IMR-90 (cell line): ENCODE measurements around the gene GXYLT1. TPM values are rescaled to one million over a fixed set of nuclear protein-coding genes. Genes with fewer than 3 reads are reported as not detected.
A peak's percentile ranks its signal among the peaks of the same experiment; 100 is the strongest.

ENCODE experiments used
- ATAC-seq: fragments of 200-7000 bp; cut with Tn5 transposase; 2 replicates; pipeline ENCODE4 v1.9.1; 2020; ENCODE audit warnings: low read depth, mild to moderate bottlenecking, moderate library complexity
- BruUV-seq: library from RNA; stranded (reverse); fragments of 400-500 nt; replicated peaks from 2 replicates; lab custom pipeline; 2021; lab: Mats Ljungman, UMichigan
- CTCF ChIA-PET: fragments of 300-600 bp; formaldehyde crosslinking; extraction: SDS; loops from one replicate; lab custom pipeline; 2021; ENCODE audit warnings: antibody characterized with exemption; lab: Yijun Ruan, JAX
- POLR2A ChIA-PET: fragments of 300-600 bp; sonication (Branson Sonifier 250); formaldehyde crosslinking; loops from one replicate; lab custom pipeline; 2022; ENCODE audit warnings: antibody characterized with exemption; ENCODE audit not compliant: unreplicated experiment; lab: Charles Lee
- DNase-seq: peaks from one replicate; pipeline ENCODE4 v3.0.0; 2013
- H2AFZ ChIP-seq: replicated peaks from 2 replicates; pipeline ENCODE3; 2013; ENCODE audit warnings: low read length, mild to moderate bottlenecking; ENCODE audit not compliant: poor library complexity
- H2AK5ac ChIP-seq: 2 replicates; pipeline ENCODE4 v1.6.1; 2013; ENCODE audit warnings: low read depth, low read length, inconsistent platforms
- H2AK9ac ChIP-seq: replicated peaks from 2 replicates; pipeline ENCODE3; 2013; ENCODE audit warnings: mild to moderate bottlenecking, low read depth, low read length, moderate library complexity; ENCODE audit not compliant: poor library complexity
- H2BK120ac ChIP-seq: 2 replicates; pipeline ENCODE4 v1.6.1; 2013; ENCODE audit warnings: low read depth, low read length, inconsistent platforms
- H2BK15ac ChIP-seq: 3 replicates; pipeline ENCODE4 v1.6.1; 2013; ENCODE audit warnings: low read depth, low read length, inconsistent platforms
- H2BK20ac ChIP-seq: 2 replicates; pipeline ENCODE4 v1.6.1; 2013; ENCODE audit warnings: low read depth, mild to moderate bottlenecking, inconsistent platforms, low read length, moderate library complexity
- H2BK5ac ChIP-seq: 2 replicates; pipeline ENCODE4 v1.6.1; 2013; ENCODE audit warnings: mild to moderate bottlenecking, low read depth, low read length, inconsistent platforms; ENCODE audit not compliant: poor library complexity, severe bottlenecking
- H3K14ac ChIP-seq: replicated peaks from 2 replicates; pipeline ENCODE4 v1.6.1; 2013; ENCODE audit warnings: low read depth, low read length, inconsistent platforms
- H3K18ac ChIP-seq: 2 replicates; pipeline ENCODE4 v1.6.1; 2013; ENCODE audit warnings: low read depth, low read length, control low read depth
- H3K23ac ChIP-seq: 2 replicates; pipeline ENCODE4 v1.6.1; 2013; ENCODE audit warnings: low read depth, low read length, inconsistent platforms
- H3K27ac ChIP-seq: 2 replicates; pipeline ENCODE4 v1.5.1; 2013; ENCODE audit warnings: mild to moderate bottlenecking, control low read depth, low read length; ENCODE audit not compliant: insufficient read depth
- H3K27me3 ChIP-seq: 2 replicates; pipeline ENCODE4 v1.6.1; 2013; ENCODE audit warnings: low read length; ENCODE audit not compliant: control insufficient read depth, insufficient read depth
- H3K36me3 ChIP-seq: 2 replicates; pipeline ENCODE4 v1.6.1; 2013; ENCODE audit warnings: low read length, mixed read lengths; ENCODE audit not compliant: control insufficient read depth, insufficient read depth
- H3K4ac ChIP-seq: 2 replicates; pipeline ENCODE4 v1.6.1; 2013; ENCODE audit warnings: low read depth, low read length, inconsistent platforms
- H3K4me1 ChIP-seq: 2 replicates; pipeline ENCODE4 v1.6.1; 2013; ENCODE audit warnings: low read length, mixed read lengths; ENCODE audit not compliant: control insufficient read depth, insufficient read depth
- H3K4me2 ChIP-seq: 2 replicates; pipeline ENCODE4 v1.6.1; 2013; ENCODE audit warnings: low read depth, mild to moderate bottlenecking, control low read depth, low read length, moderate library complexity
- H3K4me3 ChIP-seq: 2 replicates; pipeline ENCODE4 v1.5.1; 2013; ENCODE audit warnings: low read depth, mild to moderate bottlenecking, control low read depth, low read length, moderate library complexity; ENCODE audit not compliant: insufficient read depth
- H3K56ac ChIP-seq: 2 replicates; pipeline ENCODE4 v1.6.1; 2013; ENCODE audit warnings: low read length, inconsistent platforms; ENCODE audit not compliant: insufficient read depth; ENCODE audit errors: extremely low read depth
- H3K79me1 ChIP-seq, 2 experiments: 2 replicates each; pipeline ENCODE4 v1.6.1; 2013; ENCODE audit warnings: low read length in 2 of 2, inconsistent platforms in 1 of 2, low read depth in 1 of 2
- H3K9ac ChIP-seq: 2 replicates; pipeline ENCODE4 v1.6.1; 2013; ENCODE audit warnings: low read depth, low read length, control low read depth
- H3K9me1 ChIP-seq: 2 replicates; pipeline ENCODE4 v1.6.1; 2013; ENCODE audit warnings: low read length, inconsistent platforms; ENCODE audit not compliant: insufficient read depth
- H3K9me3 ChIP-seq: 2 replicates; pipeline ENCODE4 v1.6.1; 2013; ENCODE audit warnings: low read length; ENCODE audit not compliant: control insufficient read depth, insufficient read depth
- H4K20me1 ChIP-seq: 2 replicates; pipeline ENCODE4 v1.6.1; 2013; ENCODE audit warnings: low read length, inconsistent platforms; ENCODE audit not compliant: insufficient read depth
- H4K5ac ChIP-seq: 2 replicates; pipeline ENCODE4 v1.6.1; 2013; ENCODE audit warnings: mild to moderate bottlenecking, low read depth, low read length, control low read depth
- H4K8ac ChIP-seq, 2 experiments: 2 replicates each; pipeline ENCODE4 v1.6.1; 2013; ENCODE audit warnings: low read depth in 2 of 2, low read length in 2 of 2, control low read depth in 1 of 2, inconsistent platforms in 1 of 2
- H4K91ac ChIP-seq: 2 replicates; pipeline ENCODE4 v1.6.1; 2013; ENCODE audit warnings: low read depth, low read length, inconsistent platforms; ENCODE audit not compliant: insufficient read depth
- BHLHE40 ChIP-seq: fragments of 150-350 bp; IDR thresholded peaks from 2 replicates; pipeline ENCODE4 v1.6.1; 2016; ENCODE audit warnings: mild to moderate bottlenecking, low read depth, low read length
- CEBPB ChIP-seq: IDR thresholded peaks from 2 replicates; pipeline ENCODE4 v1.6.1; 2012; ENCODE audit warnings: low read depth, low read length, improper control_type of control experiment
- ELK1 ChIP-seq: fragments of 150-350 bp; IDR thresholded peaks from 2 replicates; pipeline ENCODE4 v1.6.1; 2016; ENCODE audit warnings: low read depth, mild to moderate bottlenecking, low read length, moderate library complexity, borderline replicate concordance
- FOS ChIP-seq: fragments of 150-350 bp; IDR thresholded peaks from 2 replicates; pipeline ENCODE4 v1.6.1; 2016; ENCODE audit warnings: low read depth, low read length
- MAFK ChIP-seq: IDR thresholded peaks from 2 replicates; pipeline ENCODE4 v1.6.1; 2012; ENCODE audit warnings: low read depth, low read length, improper control_type of control experiment
- MXI1 ChIP-seq: IDR thresholded peaks from 2 replicates; pipeline ENCODE4 v1.6.1; 2012; ENCODE audit warnings: low read depth, mild to moderate bottlenecking, low read length, moderate library complexity, borderline replicate concordance
- NFE2L2 ChIP-seq: fragments of 150-350 bp; IDR thresholded peaks from 2 replicates; pipeline ENCODE4 v1.6.1; 2016; ENCODE audit warnings: low read depth, mild to moderate bottlenecking, low read length
- POLR2A ChIP-seq: IDR thresholded peaks from 2 replicates; pipeline ENCODE4 v1.6.1; 2012; ENCODE audit warnings: mild to moderate bottlenecking, low read depth, low read length
- RCOR1 ChIP-seq: IDR thresholded peaks from 2 replicates; pipeline ENCODE4 v1.6.1; 2012; ENCODE audit warnings: mild to moderate bottlenecking, low read length, improper control_type of control experiment; ENCODE audit not compliant: insufficient replicate concordance
- whole genome bisulfite sequencing, 2 experiments: methylation state at CpG; one replicate each; pipeline versions ENCODE4 v1.1.5 to v1.1.7; 2013; ENCODE audit warnings: missing lambda C conversion rate in 2 of 2; ENCODE audit not compliant: insufficient read length in 1 of 2; ENCODE audit errors: extremely low coverage in 2 of 2; 5-methylcytosine and 5-hydroxymethylcytosine counted together
- dilution Hi-C: fragments of 300-500 bp; cut with HindIII; formaldehyde crosslinking; loops from one replicate; pipeline ENCODE4 v1.14.3; 2018; ENCODE audit warnings: low sequenced_read_pairs; ENCODE audit not compliant: unreplicated experiment
- in situ Hi-C: fragments of 300-500 bp; cut with MboI; formaldehyde crosslinking; loops from 3 replicates; pipeline ENCODE4 v1.14.3; 2019; ENCODE audit warnings: low sequenced_read_pairs, inconsistent platforms, mixed read lengths
- intact Hi-C: fragments of 100-400 bp; cut with micrococcal nuclease; formaldehyde crosslinking; loops from 2 replicates; pipeline ENCODE4 v1.10.0; 2022
- polyA plus RNA-seq, 3 experiments: library from polyadenylated mRNA; depleted of rRNA; stranded (reverse); fragments of >200 nt; gene quantifications; 2 replicates each; pipeline ENCODE4 v1.2.3, GENCODE V29; 2012; ENCODE audit warnings: low replicate concordance in 1 of 3
- total RNA-seq: library from RNA; depleted of rRNA; stranded (reverse); fragments of >200 nt; gene quantifications from 2 replicates; pipeline ENCODE4 v1.2.3, GENCODE V29; 2012
- TF ChIP-seq, protein P1 (sequence below): fragments of 150-350 bp; IDR thresholded peaks from 2 replicates; pipeline ENCODE4 v1.6.1; 2017; ENCODE audit warnings: mild to moderate bottlenecking, antibody characterized with exemption, low read length, low read depth

Gene GXYLT1
- total and polyA plus RNA-seq, 2 of the 4 experiments (the other 2 are of a cell fraction): 8.5 to 8.6 TPM

DNA sequence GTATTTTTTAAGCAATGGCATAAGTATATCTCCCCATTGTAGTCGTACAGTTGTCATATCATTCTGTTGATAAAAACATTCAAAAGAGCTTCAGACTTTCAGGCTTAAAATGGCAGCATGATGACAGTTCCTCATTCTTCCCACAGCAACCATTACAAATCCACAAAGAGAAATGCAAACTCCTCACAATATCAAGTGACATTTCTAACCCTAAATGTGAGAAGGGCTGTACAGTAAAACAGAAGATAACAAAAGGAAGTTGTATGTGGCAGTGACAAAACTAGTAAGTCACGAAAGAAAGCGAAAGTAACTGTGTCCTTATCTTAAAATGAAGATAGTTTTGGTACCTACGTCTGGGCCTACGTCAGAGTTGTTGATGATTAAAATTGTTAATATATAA lies 46.7 kb downstream of the GXYLT1 start:
- no peak overlapping the region for H3K23ac ChIP-seq
- H2AK5ac ChIP-seq: no peak overlapping the region
- H3K27me3 ChIP-seq: no peaks in the 10 kb centered on the region
- no CpG with 5 or more reads among the region's 5 CpGs for WGBS, 2 experiments
- DNase-seq (no peak), ATAC-seq (no peak)
- no peak overlapping the region for H2AFZ ChIP-seq
- no peaks in the 10 kb centered on the region for H3K9me3 ChIP-seq
- no peaks in the 10 kb centered on the region for H3K4me1 ChIP-seq
- TF ChIP-seq MXI1 (no peak), CEBPB (no peak), BHLHE40 (no peak), MAFK (no peak), ELK1 (no peak), RCOR1 (no peak), FOS (no peak), POLR2A (no peak), NFE2L2 (no peak)
- TF ChIP-seq, protein P1, sequence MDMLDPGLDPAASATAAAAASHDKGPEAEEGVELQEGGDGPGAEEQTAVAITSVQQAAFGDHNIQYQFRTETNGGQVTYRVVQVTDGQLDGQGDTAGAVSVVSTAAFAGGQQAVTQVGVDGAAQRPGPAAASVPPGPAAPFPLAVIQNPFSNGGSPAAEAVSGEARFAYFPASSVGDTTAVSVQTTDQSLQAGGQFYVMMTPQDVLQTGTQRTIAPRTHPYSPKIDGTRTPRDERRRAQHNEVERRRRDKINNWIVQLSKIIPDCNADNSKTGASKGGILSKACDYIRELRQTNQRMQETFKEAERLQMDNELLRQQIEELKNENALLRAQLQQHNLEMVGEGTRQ: no peak
- H2BK120ac ChIP-seq: no peak overlapping the region
- no peaks in the 10 kb centered on the region for H3K36me3 ChIP-seq
- H2BK5ac ChIP-seq: no peak overlapping the region
- POLR2A ChIA-PET: no interaction called here
- intact Hi-C loops: no loop called here
- no peak overlapping the region for H4K91ac ChIP-seq
- H3K4me2 ChIP-seq: peak overlapping the region; percentile 26; the same call in 1 of the 2 replicates
- H4K20me1 ChIP-seq: no peaks in the 10 kb centered on the region
- H2BK20ac ChIP-seq: no peak overlapping the region
- H3K18ac ChIP-seq: no peak overlapping the region
- dilution Hi-C loops: no loop called here
- peaks cover 0 to 3% of the 10 kb centered on the region in 2 experiments; a peak in 2 of 4 replicates for H3K79me1 ChIP-seq
- no peak overlapping the region for H3K56ac ChIP-seq
- H4K8ac ChIP-seq: peak overlapping the region in 1 of 2 experiments; percentile 40; a peak in 2 of 4 replicates
- no peak overlapping the region for H2AK9ac ChIP-seq
- H3K27ac ChIP-seq: no peak overlapping the region
- no TSS peak for BruUV-seq
- H2BK15ac ChIP-seq: no peak overlapping the region
- H3K9ac ChIP-seq: no peak overlapping the region; the same call in 1 of the 2 replicates
- no peak overlapping the region for H3K4me3 ChIP-seq
- no peak overlapping the region for H3K4ac ChIP-seq
- CTCF ChIA-PET: no interaction called here
- in situ Hi-C loops: no loop called here
- H4K5ac ChIP-seq: no peak overlapping the region
- H3K14ac ChIP-seq: no peak overlapping the region
- no peaks in the 10 kb centered on the region for H3K9me1 ChIP-seq
